OCI-LY1 (cell line): Measurements from ENCODE around the gene FRMD4A.

Experiments
- H2AFZ ChIP-seq: fragments of 200-600 bp; sonication (generic), shearing (Covaris generic); 2 replicates; pipeline ENCODE4 v1.6.0; 2014; ENCODE audit warnings: antibody characterized with exemption, mild to moderate bottlenecking, low read length
- H3F3A ChIP-seq: fragments of 200-600 bp; sonication (generic), shearing (Covaris generic); 2 replicates; pipeline ENCODE4 v1.6.0; 2014; ENCODE audit warnings: mild to moderate bottlenecking, antibody characterized with exemption, low read length, moderate library complexity; ENCODE audit not compliant: insufficient read depth
- H3K27ac ChIP-seq: fragments of 200-600 bp; sonication (generic); 2 replicates; pipeline ENCODE4 v1.5.1; 2014; ENCODE audit warnings: low read length, mixed run types, mild to moderate bottlenecking, low read depth; ENCODE audit not compliant: poor library complexity, severe bottlenecking
- H3K27me3 ChIP-seq: fragments of 200-600 bp; sonication (generic); 2 replicates; pipeline ENCODE4 v1.6.0; 2014; ENCODE audit warnings: antibody characterized with exemption, mild to moderate bottlenecking, low read length, moderate library complexity; ENCODE audit not compliant: insufficient read depth
- H3K36me3 ChIP-seq: fragments of 200-600 bp; sonication (generic); 2 replicates; pipeline ENCODE4 v1.6.1; 2014; ENCODE audit warnings: mild to moderate bottlenecking, antibody characterized with exemption, low read length, moderate library complexity, mixed read lengths; ENCODE audit not compliant: insufficient read depth
- H3K4me1 ChIP-seq: fragments of 200-600 bp; sonication (generic); 2 replicates; pipeline ENCODE4 v1.5.1; 2014; ENCODE audit warnings: mild to moderate bottlenecking, low read length, moderate library complexity; ENCODE audit not compliant: insufficient read depth, severe bottlenecking
- H3K4me2 ChIP-seq: fragments of 200-600 bp; sonication (generic), shearing (Covaris generic); 2 replicates; pipeline ENCODE4 v1.6.1; 2014; ENCODE audit warnings: low read length
- H3K4me3 ChIP-seq: fragments of 200-600 bp; sonication (generic); 2 replicates; pipeline ENCODE4 v1.5.1; 2014; ENCODE audit warnings: low read length, low read depth, mild to moderate bottlenecking, mixed read lengths; ENCODE audit not compliant: poor library complexity, severe bottlenecking
- H3K79me2 ChIP-seq: fragments of 200-600 bp; shearing (Covaris generic); 2 replicates; pipeline ENCODE4 v1.6.1; 2016; ENCODE audit warnings: mixed run types, low read length, mixed read lengths; ENCODE audit not compliant: insufficient read depth
- H3K9ac ChIP-seq: fragments of 200-600 bp; sonication (generic), shearing (Covaris generic); 2 replicates; pipeline ENCODE4 v1.6.1; 2014; ENCODE audit warnings: mild to moderate bottlenecking, low read length, mixed read lengths
- H3K9me2 ChIP-seq: fragments of 200-600 bp; sonication (generic), shearing (Covaris generic); 2 replicates; pipeline ENCODE4 v1.6.1; 2014; ENCODE audit warnings: low read depth, mild to moderate bottlenecking, low read length, mixed read lengths
- H3K9me3 ChIP-seq: fragments of 200-600 bp; shearing (Covaris generic); 2 replicates; pipeline ENCODE4 v1.6.1; 2014; ENCODE audit warnings: low read length, mixed read lengths
- H4K20me1 ChIP-seq: fragments of 200-600 bp; sonication (generic), shearing (Covaris generic); 2 replicates; pipeline ENCODE4 v1.6.0; 2016; ENCODE audit warnings: mild to moderate bottlenecking, low read length; ENCODE audit not compliant: insufficient read depth
- EZH2 ChIP-seq: fragments of 200-600 bp; sonication (generic), shearing (Covaris generic); IDR thresholded peaks from 2 replicates; pipeline ENCODE4 v1.8.0; 2017; ENCODE audit warnings: borderline replicate concordance, mixed run types, mild to moderate bottlenecking, antibody characterized with exemption, low read length, moderate library complexity, mixed read lengths
- TF ChIP-seq, protein P1 (sequence below): fragments of 200-600 bp; sonication (generic), shearing (Covaris generic); IDR thresholded peaks from 2 replicates; pipeline ENCODE4 v1.5.1; 2017; ENCODE audit warnings: mild to moderate bottlenecking, antibody characterized with exemption, low read length, moderate library complexity, mixed read lengths

FRMD4A gene

DNA sequence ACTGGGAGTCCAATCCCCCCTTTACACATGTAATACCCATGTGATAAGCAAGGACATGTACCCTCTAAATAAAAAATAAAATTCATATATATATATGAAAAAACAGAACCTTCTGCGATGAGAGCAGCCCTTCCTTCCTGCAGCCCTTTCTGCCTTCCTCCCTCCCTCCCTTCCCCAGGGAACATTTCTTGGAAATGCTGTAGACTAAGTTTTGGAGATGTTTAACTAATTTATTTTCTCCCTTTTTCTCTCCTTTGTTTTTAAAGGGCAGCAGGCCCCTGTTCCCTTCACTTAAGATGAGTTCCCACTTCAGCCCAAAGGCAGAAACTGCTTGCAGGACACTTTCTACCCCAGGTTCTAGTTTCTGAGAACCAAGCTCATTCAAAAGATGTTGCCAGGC lies 179.2 kb downstream of the FRMD4A start:
- Histone ChIP-seq H3K9me2 (no peaks in the 10 kb centered on the region), H3K9me3 (no peaks in the 10 kb centered on the region), H3K27ac (no peak overlapping the region), H3K79me2 (no peaks in the 10 kb centered on the region), H3K4me1 (no peaks in the 10 kb centered on the region), H3K4me2 (no peak overlapping the region), H3K4me3 (no peak overlapping the region), H3K9ac (no peak overlapping the region), H2AFZ (no peak overlapping the region), H3F3A (no peaks in the 10 kb centered on the region), H3K27me3 (no peaks in the 10 kb centered on the region; the same call in 1 of the 2 replicates), H4K20me1 (no peaks in the 10 kb centered on the region), H3K36me3 (no peaks in the 10 kb centered on the region)
- no peak for TF ChIP-seq EZH2
- TF ChIP-seq, protein P1, sequence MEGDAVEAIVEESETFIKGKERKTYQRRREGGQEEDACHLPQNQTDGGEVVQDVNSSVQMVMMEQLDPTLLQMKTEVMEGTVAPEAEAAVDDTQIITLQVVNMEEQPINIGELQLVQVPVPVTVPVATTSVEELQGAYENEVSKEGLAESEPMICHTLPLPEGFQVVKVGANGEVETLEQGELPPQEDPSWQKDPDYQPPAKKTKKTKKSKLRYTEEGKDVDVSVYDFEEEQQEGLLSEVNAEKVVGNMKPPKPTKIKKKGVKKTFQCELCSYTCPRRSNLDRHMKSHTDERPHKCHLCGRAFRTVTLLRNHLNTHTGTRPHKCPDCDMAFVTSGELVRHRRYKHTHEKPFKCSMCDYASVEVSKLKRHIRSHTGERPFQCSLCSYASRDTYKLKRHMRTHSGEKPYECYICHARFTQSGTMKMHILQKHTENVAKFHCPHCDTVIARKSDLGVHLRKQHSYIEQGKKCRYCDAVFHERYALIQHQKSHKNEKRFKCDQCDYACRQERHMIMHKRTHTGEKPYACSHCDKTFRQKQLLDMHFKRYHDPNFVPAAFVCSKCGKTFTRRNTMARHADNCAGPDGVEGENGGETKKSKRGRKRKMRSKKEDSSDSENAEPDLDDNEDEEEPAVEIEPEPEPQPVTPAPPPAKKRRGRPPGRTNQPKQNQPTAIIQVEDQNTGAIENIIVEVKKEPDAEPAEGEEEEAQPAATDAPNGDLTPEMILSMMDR, result no peak

DNA sequence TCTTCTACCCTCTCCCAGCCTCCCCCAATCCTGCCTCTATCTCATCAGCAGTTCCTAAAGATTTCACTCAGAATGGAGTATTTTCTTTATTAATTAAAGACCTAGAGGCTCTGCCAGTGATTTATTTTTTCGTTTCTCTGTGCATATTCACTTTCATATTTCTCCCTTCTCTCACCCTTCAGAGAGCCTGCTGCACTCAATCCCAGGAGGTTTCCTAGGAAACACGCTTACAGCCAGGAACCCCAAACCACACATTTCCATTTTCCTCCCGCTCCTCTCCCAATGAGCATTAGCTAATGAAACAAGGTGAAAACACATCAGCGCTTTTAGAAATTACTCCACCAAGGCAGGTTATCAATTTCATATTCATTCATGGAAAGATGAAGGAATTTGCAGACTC lies 180.2 kb downstream of the FRMD4A start:
- no peaks in the 10 kb centered on the region for H3K9me2 ChIP-seq
- no peaks in the 10 kb centered on the region for H3F3A ChIP-seq
- no peaks in the 10 kb centered on the region; the same call in 1 of the 2 replicates for H3K27me3 ChIP-seq
- H3K9me3 ChIP-seq, result no peaks in the 10 kb centered on the region
- no peaks in the 10 kb centered on the region for H3K79me2 ChIP-seq
- H3K9ac ChIP-seq, result no peak overlapping the region
- no peak overlapping the region for H3K4me2 ChIP-seq
- no peak for TF ChIP-seq EZH2
- TF ChIP-seq, protein P1, result no peak
- H3K4me1 ChIP-seq, result no peaks in the 10 kb centered on the region
- H3K27ac ChIP-seq, result no peak overlapping the region
- no peaks in the 10 kb centered on the region for H3K36me3 ChIP-seq
- no peak overlapping the region for H3K4me3 ChIP-seq
- no peak overlapping the region for H2AFZ ChIP-seq
- H4K20me1 ChIP-seq, result no peaks in the 10 kb centered on the region

DNA sequence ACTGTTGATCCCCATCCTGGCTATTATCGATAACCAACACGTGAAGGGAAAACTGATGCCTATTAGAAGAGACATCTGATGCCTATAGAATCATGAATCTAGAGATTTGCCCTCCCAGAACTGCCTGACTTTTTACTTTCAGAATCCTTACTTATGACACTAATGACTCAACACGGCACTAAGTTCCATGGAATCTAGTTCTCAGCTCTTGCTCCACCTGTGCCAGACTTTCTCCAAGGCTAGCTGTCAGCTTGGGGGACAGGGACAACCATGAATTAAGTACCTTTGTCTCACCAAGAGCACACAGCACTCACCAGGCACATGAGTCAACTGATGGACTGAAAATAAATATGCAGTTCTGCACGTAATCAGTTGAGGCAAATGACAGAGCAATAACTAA lies 184.2 kb downstream of the FRMD4A start:
- no peak for TF ChIP-seq EZH2
- TF ChIP-seq, protein P1, result no peak
- H3K4me3 ChIP-seq, result no peak overlapping the region
- H3K27me3 ChIP-seq, result no peaks in the 10 kb centered on the region; the same call in 1 of the 2 replicates
- no peak overlapping the region for H2AFZ ChIP-seq
- no peaks in the 10 kb centered on the region for H3K4me1 ChIP-seq
- no peaks in the 10 kb centered on the region for H3K79me2 ChIP-seq
- H3K9me2 ChIP-seq, result no peaks in the 10 kb centered on the region
- H4K20me1 ChIP-seq, result no peaks in the 10 kb centered on the region
- H3K4me2 ChIP-seq, result no peak overlapping the region
- H3K9me3 ChIP-seq, result no peaks in the 10 kb centered on the region
- H3F3A ChIP-seq, result no peaks in the 10 kb centered on the region
- no peaks in the 10 kb centered on the region for H3K36me3 ChIP-seq
- no peak overlapping the region for H3K9ac ChIP-seq
- no peak overlapping the region for H3K27ac ChIP-seq
